ENCODE data around the gene PDE7B. TPM values are rescaled to one million over a fixed set of nuclear protein-coding genes. Genes with fewer than 3 reads are reported as not detected.

PDE7B gene
- total and polyA plus RNA-seq, 2 of the 8 experiments (the other 6 are each of a cell fraction or from before 2014, with no cell fraction given): not detected

DNA sequence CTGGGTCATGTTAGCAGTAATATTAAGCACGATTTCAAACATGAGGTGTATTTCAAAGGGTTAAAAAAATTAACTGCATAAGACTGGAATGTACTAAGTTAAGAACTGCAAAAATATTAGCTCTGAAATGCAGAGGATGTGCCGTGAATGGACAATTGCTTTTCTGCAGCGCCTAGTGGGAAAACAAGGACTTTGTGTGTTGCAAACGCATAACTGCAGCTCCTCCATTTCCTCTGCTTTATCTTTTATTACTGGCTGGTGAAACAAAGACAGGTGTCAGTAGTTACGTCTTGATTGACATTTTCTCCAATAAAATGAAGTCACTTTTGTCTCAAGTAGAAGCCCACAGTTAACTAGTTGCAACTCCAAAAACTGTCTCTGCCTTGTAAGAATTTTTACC is 1.7 kb downstream of the PDE7B start:
- ChIA-PET POLR2A (ENCODE audit: partially characterized antibody) (interaction anchor here (0.9 kb wide), 1 partner anchor 54 kb away, joined by 3 read pairs; no protein-coding TSS in a partner anchor), CTCF (ENCODE audit: partially characterized antibody) (interaction anchor here (0.6 to 1.4 kb wide), 5 partner anchors 18 to 1958 kb away, joined by 3 to 4 read pairs (median 3); no protein-coding TSS in a partner anchor)
- Histone ChIP-seq H3K4ac (replicated peaks; ENCODE audit: insufficient read length, low read depth, low read length) (no peak overlapping the region), H2BK120ac (replicated peaks; ENCODE audit: low read depth, low read length) (no peak overlapping the region), H3K4me2 (ENCODE audit: insufficient read depth in 1 of 2, low read depth in 2 of 2, low read length in 2 of 2) (no peak overlapping the region; a peak in 1 of 4 replicates), H3K79me1 (ENCODE audit: low read depth, low read length) (no peaks in the 10 kb centered on the region), H3K56ac (replicated peaks; ENCODE audit: insufficient read length, low read depth, low read length) (no peak overlapping the region), H2AFZ (ENCODE audit: low read length) (no peak overlapping the region; the same call in 1 of the 2 replicates), H3K23me2 (ENCODE audit: low read depth, low read length) (no peaks in the 10 kb centered on the region), H3K9ac (replicated peaks in 1 of 4; ENCODE audit: extremely low read depth in 1 of 4, low read depth in 3 of 4, low read length in 3 of 4) (no peak overlapping the region), H4K91ac (replicated peaks; ENCODE audit: insufficient read length, low read length) (no peak overlapping the region), H3K27me3 (replicated peaks in 1 of 4; ENCODE audit: control insufficient read depth in 3 of 4, extremely low read depth in 1 of 4, insufficient read depth in 3 of 4, low read length in 3 of 4) (no peaks in the 10 kb centered on the region), H4K5ac (ENCODE audit: insufficient read length, low read depth, low read length) (no peak overlapping the region), H2BK15ac (ENCODE audit: low read length) (no peak overlapping the region), H2BK20ac (ENCODE audit: low read length) (no peak overlapping the region), H4K20me1 (replicated peaks in 1 of 2; ENCODE audit: control insufficient read depth in 1 of 2, insufficient read depth in 2 of 2, low read length in 2 of 2) (no peaks in the 10 kb centered on the region), H3K18ac (ENCODE audit: extremely low read depth, low read length) (no peak overlapping the region), H2BK5ac (ENCODE audit: low read depth, low read length) (no peak overlapping the region), H3K27ac (ENCODE audit: low read depth, low read length) (no peak overlapping the region), H3K36me3 (ENCODE audit: control insufficient read depth in 2 of 4, insufficient read depth in 4 of 4, low read length in 3 of 4) (no peaks in the 10 kb centered on the region), H4K8ac (ENCODE audit: extremely low read depth, insufficient read depth, low read length) (no peak overlapping the region), H2BK12ac (ENCODE audit: low read depth, low read length) (no peak overlapping the region), H3K4me3 (ENCODE audit: extremely low read depth in 1 of 4, insufficient read depth in 2 of 4, low read depth in 3 of 4, low read length in 4 of 4) (no peak overlapping the region), H3K14ac (ENCODE audit: insufficient read length) (no peak overlapping the region), H3K23ac (ENCODE audit: insufficient read length) (no peak overlapping the region), H3K79me2 (ENCODE audit: control insufficient read depth in 1 of 2, insufficient read depth in 2 of 2, low read length in 2 of 2) (no peaks in the 10 kb centered on the region), H2AK5ac (ENCODE audit: low read depth, low read length) (no peak overlapping the region), H3K9me3 (ENCODE audit: insufficient read depth in 2 of 2, low read depth in 1 of 2, low read length in 1 of 2) (no peaks in the 10 kb centered on the region), H3K4me1 (replicated peaks in 1 of 4; ENCODE audit: control insufficient read depth in 3 of 4, insufficient read depth in 4 of 4, low read length in 3 of 4) (no peaks in the 10 kb centered on the region)
- FAIRE-seq: no peak
- 68% methylated on average over 5 of the region's 5 CpGs; no CpG with 5 or more reads in 1 of the 2 experiments for WGBS, 2 experiments (ENCODE audit: extremely low coverage in 1 of 2, insufficient coverage in 1 of 2, insufficient read length in 1 of 2, insufficient replicate concordance in 2 of 2, low coverage in 1 of 2, low lambda C conversion rate in 2 of 2, missing lambda C conversion rate in 1 of 2)
- no peak for DNase-seq (ENCODE audit: low read depth in 1 of 2, low spot score in 2 of 2)
- TF ChIP-seq YY1 (IDR thresholded peaks at IDR 0.05; ENCODE audit: low read depth, low read length): no peak

All from H1 (cell line).